ENCODE measurements around the gene APOE.

GRCh38 chr19:44951179-44952159 is 45.9 kb downstream of the APOE start:
- TF ChIP-seq EP300 (IDR thresholded peaks at IDR 0.05) (no peak), CTCF (IDR thresholded peaks at IDR 0.05) (peak in 5 of 7 experiments; percentile 64 to 97 (median 83)), POLR2A (IDR thresholded peaks at IDR 0.05) (no peak)
